ENCODE measurements around the gene GUCY1A1. TPM values are rescaled to one million over a fixed set of nuclear protein-coding genes. Genes with fewer than 3 reads are reported as not detected.

Gene GUCY1A1
- total and polyA plus RNA-seq, 2 of the 4 experiments (the other 2 are of a cell fraction): 0.19 to 0.54 TPM

GRCh38 chr4:155742310-155743015 is 75.8 kb downstream of the GUCY1A1 start:
- in situ Hi-C loops (cut with MboI; ENCODE audit: low sequenced_read_pairs): no loop called here
- Histone ChIP-seq H3K27ac (ENCODE audit: insufficient read depth, low read length) (no peak overlapping the region), H3K27me3 (ENCODE audit: control insufficient read depth, insufficient read depth, low read length) (no peaks in the 10 kb centered on the region), H2BK20ac (ENCODE audit: low read depth, low read length) (no peak overlapping the region), H2AFZ (replicated peaks; ENCODE audit: low read length, poor library complexity) (no peak overlapping the region), H3K36me3 (ENCODE audit: control insufficient read depth, insufficient read depth, low read length) (no peaks in the 10 kb centered on the region), H3K18ac (ENCODE audit: low read depth, low read length) (no peak overlapping the region), H3K14ac (replicated peaks; ENCODE audit: low read depth, low read length) (no peak overlapping the region), H4K5ac (ENCODE audit: low read depth, low read length) (no peak overlapping the region), H3K4me3 (ENCODE audit: insufficient read depth, low read depth, low read length) (no peak overlapping the region), H2AK9ac (replicated peaks; ENCODE audit: low read depth, low read length, poor library complexity) (no peak overlapping the region), H4K91ac (ENCODE audit: insufficient read depth, low read depth, low read length) (no peak overlapping the region), H2BK5ac (ENCODE audit: low read depth, low read length, poor library complexity, severe bottlenecking) (no peak overlapping the region), H3K4me2 (ENCODE audit: low read depth, low read length) (no peak overlapping the region), H4K8ac (ENCODE audit: low read depth in 2 of 2, low read length in 2 of 2) (no peak overlapping the region), H3K79me1 (ENCODE audit: low read depth in 1 of 2, low read length in 2 of 2) (no peaks in the 10 kb centered on the region), H4K20me1 (ENCODE audit: insufficient read depth, low read length) (no peaks in the 10 kb centered on the region; the same call in 1 of the 2 replicates), H2BK120ac (ENCODE audit: low read depth, low read length) (no peak overlapping the region), H3K9me1 (ENCODE audit: insufficient read depth, low read length) (no peaks in the 10 kb centered on the region; the same call in 1 of the 2 replicates), H3K23ac (ENCODE audit: low read depth, low read length) (no peak overlapping the region), H3K4me1 (ENCODE audit: control insufficient read depth, insufficient read depth, low read length) (peaks cover 15% of the 10 kb centered on the region), H3K4ac (ENCODE audit: low read depth, low read length) (no peak overlapping the region), H3K9ac (ENCODE audit: low read depth, low read length) (no peak overlapping the region), H2BK15ac (ENCODE audit: low read depth, low read length) (no peak overlapping the region), H3K9me3 (ENCODE audit: control insufficient read depth, insufficient read depth, low read length) (no peaks in the 10 kb centered on the region), H3K56ac (ENCODE audit: extremely low read depth, insufficient read depth, low read length) (no peak overlapping the region), H2AK5ac (ENCODE audit: low read depth, low read length) (no peak overlapping the region)
- DNase-seq (no peak), ATAC-seq (ENCODE audit: low read depth) (no peak)
- BruUV-seq (replicated peaks): no TSS peak
- ChIA-PET POLR2A (ENCODE audit: unreplicated experiment) (no interaction called here), CTCF (interaction anchor here (0.6 kb wide), 1 partner anchor 8 kb away, joined by 3 read pairs; no protein-coding TSS in a partner anchor)
- no peak for TF ChIP-seq POLR2A (IDR thresholded peaks at IDR 0.05; ENCODE audit: low read depth, low read length)
- no peak for TF ChIP-seq SMC3 (IDR thresholded peaks at IDR 0.05; ENCODE audit: low read depth, low read length)
- TF ChIP-seq USF2 (IDR thresholded peaks at IDR 0.05; ENCODE audit: low read depth, low read length): no peak
- no peak for TF ChIP-seq RAD21 (IDR thresholded peaks at IDR 0.05; ENCODE audit: low read length)
- TF ChIP-seq RCOR1 (IDR thresholded peaks at IDR 0.05; ENCODE audit: insufficient replicate concordance, low read length): no peak
- TF ChIP-seq CTCF (conservative IDR thresholded peaks at IDR 0.05; ENCODE audit: low read depth, low read length): no peak
- TF ChIP-seq ELK1 (IDR thresholded peaks at IDR 0.05; ENCODE audit: borderline replicate concordance, low read depth, low read length): no peak
- TF ChIP-seq MAFK (IDR thresholded peaks at IDR 0.05; ENCODE audit: low read depth, low read length): no peak
- TF ChIP-seq RFX5 (IDR thresholded peaks at IDR 0.05; ENCODE audit: low read depth, low read length): no peak
- TF ChIP-seq BHLHE40 (IDR thresholded peaks at IDR 0.05; ENCODE audit: low read depth, low read length): no peak
- no peak for TF ChIP-seq MAZ (IDR thresholded peaks at IDR 0.05; ENCODE audit: borderline replicate concordance, low read depth, low read length)
- no peak for TF ChIP-seq CHD1 (IDR thresholded peaks at IDR 0.05; ENCODE audit: low read depth, low read length)
- dilution Hi-C loops (cut with HindIII; ENCODE audit: low sequenced_read_pairs, unreplicated experiment): no loop called here
- no CpG with 5 or more reads among the region's 3 CpGs for WGBS, 2 experiments (ENCODE audit: extremely low coverage in 2 of 2, insufficient read length in 1 of 2)
- intact Hi-C loops (cut with micrococcal nuclease): no loop called here
